WERI-Rb-1 (cell line): Measurements from ENCODE around the gene C9orf43.

Experiments
- DNase-seq: peaks from one replicate; pipeline ENCODE4 v3.0.0-alpha.2; 2020
- H3K27ac ChIP-seq: fragments of 250-450 bp; sonication (Bioruptor Pico); 2 replicates; pipeline ENCODE4 v1.5.1; 2020; ENCODE audit warnings: mild to moderate bottlenecking, moderate library complexity
- H3K27me3 ChIP-seq: fragments of 250-450 bp; sonication (Bioruptor Pico); 2 replicates; pipeline ENCODE4 v1.5.1; 2021; ENCODE audit warnings: mild to moderate bottlenecking, low read depth, moderate library complexity; ENCODE audit not compliant: insufficient read depth, severe bottlenecking
- H3K36me3 ChIP-seq: fragments of 250-450 bp; sonication (Bioruptor Pico); 2 replicates; pipeline ENCODE4 v1.5.1; 2020; ENCODE audit warnings: mild to moderate bottlenecking, moderate library complexity
- H3K4me3 ChIP-seq: 2 replicates; pipeline ENCODE4 v1.5.1; 2011; ENCODE audit warnings: low read depth, mild to moderate bottlenecking, control low read depth, low read length
- H3K9me3 ChIP-seq: fragments of 250-450 bp; sonication (Bioruptor Pico); 2 replicates; pipeline ENCODE4 v1.5.1; 2021; ENCODE audit warnings: mild to moderate bottlenecking, moderate library complexity; ENCODE audit not compliant: severe bottlenecking
- TF ChIP-seq, protein P1 (sequence below): IDR thresholded peaks from 2 replicates; pipeline ENCODE4 v1.5.1; 2011; ENCODE audit warnings: low read depth, mild to moderate bottlenecking, control low read depth, inconsistent platforms, low read length

Gene C9orf43

DNA sequence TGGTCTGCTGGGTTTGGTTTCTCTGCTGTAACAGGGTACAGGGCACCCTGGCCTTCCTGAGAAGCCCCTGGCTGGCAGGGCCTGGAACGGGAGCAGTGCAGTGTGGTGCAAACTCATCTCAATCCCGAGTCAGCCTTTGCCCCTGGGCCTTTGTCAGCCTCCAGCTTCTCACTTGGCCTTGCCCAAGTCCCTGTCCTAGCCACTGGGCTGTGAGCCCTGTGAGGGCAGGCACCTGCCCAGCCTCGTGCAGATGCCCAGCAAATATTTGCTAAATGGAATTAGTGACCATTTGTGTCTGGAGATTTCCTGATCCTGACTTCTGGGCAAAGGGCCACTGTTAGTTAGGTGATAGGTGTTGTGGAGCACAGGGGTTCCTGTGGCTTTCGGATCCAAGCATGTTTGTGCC is 66.0 kb downstream of the C9orf43 start:
- H3K27ac ChIP-seq = no peak overlapping the region
- H3K27me3 ChIP-seq = no peaks in the 10 kb centered on the region
- no peaks in the 10 kb centered on the region for H3K36me3 ChIP-seq
- no peak overlapping the region for H3K4me3 ChIP-seq
- TF ChIP-seq, protein P1, sequence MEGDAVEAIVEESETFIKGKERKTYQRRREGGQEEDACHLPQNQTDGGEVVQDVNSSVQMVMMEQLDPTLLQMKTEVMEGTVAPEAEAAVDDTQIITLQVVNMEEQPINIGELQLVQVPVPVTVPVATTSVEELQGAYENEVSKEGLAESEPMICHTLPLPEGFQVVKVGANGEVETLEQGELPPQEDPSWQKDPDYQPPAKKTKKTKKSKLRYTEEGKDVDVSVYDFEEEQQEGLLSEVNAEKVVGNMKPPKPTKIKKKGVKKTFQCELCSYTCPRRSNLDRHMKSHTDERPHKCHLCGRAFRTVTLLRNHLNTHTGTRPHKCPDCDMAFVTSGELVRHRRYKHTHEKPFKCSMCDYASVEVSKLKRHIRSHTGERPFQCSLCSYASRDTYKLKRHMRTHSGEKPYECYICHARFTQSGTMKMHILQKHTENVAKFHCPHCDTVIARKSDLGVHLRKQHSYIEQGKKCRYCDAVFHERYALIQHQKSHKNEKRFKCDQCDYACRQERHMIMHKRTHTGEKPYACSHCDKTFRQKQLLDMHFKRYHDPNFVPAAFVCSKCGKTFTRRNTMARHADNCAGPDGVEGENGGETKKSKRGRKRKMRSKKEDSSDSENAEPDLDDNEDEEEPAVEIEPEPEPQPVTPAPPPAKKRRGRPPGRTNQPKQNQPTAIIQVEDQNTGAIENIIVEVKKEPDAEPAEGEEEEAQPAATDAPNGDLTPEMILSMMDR = no peak
- peaks cover 6% of the 10 kb centered on the region for H3K9me3 ChIP-seq
- DNase-seq = no peak

DNA sequence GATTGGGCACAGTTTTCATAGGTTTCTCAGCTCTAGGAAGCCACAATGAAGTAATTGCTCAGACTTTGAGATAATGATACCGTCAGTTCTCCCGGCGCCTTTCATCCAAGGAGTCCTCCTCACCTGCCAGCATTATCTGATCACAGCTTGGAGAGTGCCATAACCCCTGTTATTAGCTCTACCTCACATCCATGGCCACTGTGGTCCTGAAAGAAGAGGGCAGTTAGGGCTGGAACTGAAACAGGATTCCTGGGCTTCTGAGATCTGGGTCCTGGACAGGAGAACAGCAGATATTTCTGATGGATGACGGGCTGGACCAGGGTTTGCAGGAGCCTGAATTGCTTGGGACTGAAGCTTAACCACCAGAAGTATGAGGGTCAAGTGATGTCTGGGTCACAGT is 66.5 kb downstream of the C9orf43 start:
- no peak for DNase-seq
- H3K9me3 ChIP-seq = peaks cover 3% of the 10 kb centered on the region

GRCh38 chr9:113477661-113478060 is 67.1 kb downstream of the C9orf43 start:
- no peaks in the 10 kb centered on the region for H3K9me3 ChIP-seq
- DNase-seq = no peak

More for the DNA sequence above, 66.5 kb downstream of the C9orf43 start:
- TF ChIP-seq, protein P1 = no peak
- no peaks in the 10 kb centered on the region for H3K36me3 ChIP-seq
- H3K27ac ChIP-seq = no peak overlapping the region
- no peak overlapping the region for H3K4me3 ChIP-seq
- no peaks in the 10 kb centered on the region for H3K27me3 ChIP-seq

GRCh38 chr9:113479174-113479621 is 68.7 kb downstream of the C9orf43 start:
- TF ChIP-seq, protein P1 = no peak
- H3K9me3 ChIP-seq = no peaks in the 10 kb centered on the region
- H3K27ac ChIP-seq = no peak overlapping the region
- H3K36me3 ChIP-seq = no peaks in the 10 kb centered on the region
- H3K27me3 ChIP-seq = no peaks in the 10 kb centered on the region
- H3K4me3 ChIP-seq = no peak overlapping the region
- DNase-seq = no peak

More at GRCh38 chr9:113477661-113478060, 67.1 kb downstream of the C9orf43 start:
- Histone ChIP-seq H3K27ac (no peak overlapping the region), H3K4me3 (no peak overlapping the region), H3K36me3 (no peaks in the 10 kb centered on the region), H3K27me3 (no peaks in the 10 kb centered on the region)
- TF ChIP-seq, protein P1 = no peak
